Measurements from ENCODE around the gene PLA1A. TPM values are rescaled to one million over a fixed set of nuclear protein-coding genes. Genes with fewer than 3 reads are reported as not detected.

Gene PLA1A
- total RNA-seq, 1 donor from 2014 or later = 37.6 TPM

DNA sequence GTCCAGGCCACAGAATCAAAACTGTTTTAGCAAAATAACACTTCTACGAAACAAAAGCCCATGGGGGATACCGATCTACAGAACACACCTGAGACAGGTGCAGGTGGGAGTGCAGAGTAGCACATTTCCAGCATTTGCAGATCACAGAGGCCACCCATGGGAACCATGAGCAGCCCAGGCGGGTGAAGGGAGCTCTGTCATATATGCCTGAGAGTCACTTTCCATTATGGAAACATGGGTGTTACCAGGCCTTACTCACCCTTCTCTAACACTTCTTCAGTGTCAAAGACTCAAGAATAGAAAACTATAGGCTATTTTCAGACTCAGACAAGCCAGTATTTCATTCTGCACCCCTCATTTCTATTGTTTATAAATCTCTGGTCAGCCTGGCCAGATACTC is 3.5 kb downstream of the PLA1A start:
- TF ChIP-seq, protein P1, sequence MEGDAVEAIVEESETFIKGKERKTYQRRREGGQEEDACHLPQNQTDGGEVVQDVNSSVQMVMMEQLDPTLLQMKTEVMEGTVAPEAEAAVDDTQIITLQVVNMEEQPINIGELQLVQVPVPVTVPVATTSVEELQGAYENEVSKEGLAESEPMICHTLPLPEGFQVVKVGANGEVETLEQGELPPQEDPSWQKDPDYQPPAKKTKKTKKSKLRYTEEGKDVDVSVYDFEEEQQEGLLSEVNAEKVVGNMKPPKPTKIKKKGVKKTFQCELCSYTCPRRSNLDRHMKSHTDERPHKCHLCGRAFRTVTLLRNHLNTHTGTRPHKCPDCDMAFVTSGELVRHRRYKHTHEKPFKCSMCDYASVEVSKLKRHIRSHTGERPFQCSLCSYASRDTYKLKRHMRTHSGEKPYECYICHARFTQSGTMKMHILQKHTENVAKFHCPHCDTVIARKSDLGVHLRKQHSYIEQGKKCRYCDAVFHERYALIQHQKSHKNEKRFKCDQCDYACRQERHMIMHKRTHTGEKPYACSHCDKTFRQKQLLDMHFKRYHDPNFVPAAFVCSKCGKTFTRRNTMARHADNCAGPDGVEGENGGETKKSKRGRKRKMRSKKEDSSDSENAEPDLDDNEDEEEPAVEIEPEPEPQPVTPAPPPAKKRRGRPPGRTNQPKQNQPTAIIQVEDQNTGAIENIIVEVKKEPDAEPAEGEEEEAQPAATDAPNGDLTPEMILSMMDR (IDR thresholded peaks at IDR 0.05) = no peak
- Histone ChIP-seq H3K27me3 (no peaks in the 10 kb centered on the region), H3K36me3 (no peaks in the 10 kb centered on the region), H3K4me1 (peaks cover 17% of the 10 kb centered on the region), H3K27ac (peak overlapping the region; percentile 72), H3K4me3 (no peak overlapping the region), H3K9me3 (no peaks in the 10 kb centered on the region)
- DNase-seq (no peak), ATAC-seq (no peak)
- intact Hi-C loops (cut with DNase I) = no loop called here

DNA sequence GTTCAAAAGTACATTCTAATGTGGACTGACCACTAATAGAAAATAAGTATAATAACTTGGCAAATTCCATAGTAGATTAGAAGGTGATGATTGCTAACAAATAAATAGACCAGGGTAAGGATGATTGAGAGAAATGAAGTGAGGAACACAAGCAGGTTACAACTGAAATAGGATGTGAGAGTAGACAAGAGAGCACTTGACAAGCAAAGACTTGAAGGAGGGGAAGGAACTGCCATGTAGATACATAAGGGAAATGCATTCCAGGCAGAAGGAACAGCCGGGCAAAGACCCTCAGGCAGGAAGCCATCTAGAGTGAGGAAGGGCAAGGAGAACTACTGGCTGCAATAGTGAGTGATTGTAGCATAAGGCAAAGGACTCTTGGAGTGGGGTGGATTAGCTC is 5.0 kb downstream of the PLA1A start:
- Histone ChIP-seq H3K4me1 (peaks cover 2% of the 10 kb centered on the region), H3K9me3 (no peaks in the 10 kb centered on the region), H3K27me3 (no peaks in the 10 kb centered on the region), H3K27ac (peak overlapping the region; percentile 27), H3K4me3 (no peak overlapping the region), H3K36me3 (no peaks in the 10 kb centered on the region)
- DNase-seq = no peak
- no peak for ATAC-seq
- intact Hi-C loops (cut with DNase I) = no loop called here
- TF ChIP-seq, protein P1 (IDR thresholded peaks at IDR 0.05) = no peak

DNA sequence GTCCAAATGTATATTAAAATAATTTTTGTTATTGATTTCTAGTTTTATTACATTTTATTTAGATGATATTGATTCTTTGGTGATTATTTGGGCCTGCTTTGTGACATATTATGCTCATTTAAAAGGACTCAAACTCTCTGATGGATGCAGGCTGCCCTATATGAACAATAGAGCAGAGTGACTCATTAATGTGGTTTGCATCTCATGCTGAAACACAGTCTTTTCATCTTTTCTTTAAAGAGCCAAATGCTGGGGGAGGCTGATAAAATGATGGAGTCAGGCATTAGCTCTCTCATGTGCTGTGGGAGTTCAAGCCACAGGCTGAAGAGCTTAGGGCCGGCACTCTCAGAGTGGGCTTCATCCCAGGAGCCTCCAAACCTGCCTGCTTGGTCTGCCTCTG is 7.2 kb downstream of the PLA1A start:
- no peak overlapping the region for H3K27ac ChIP-seq
- no peak overlapping the region for H3K4me3 ChIP-seq
- H3K36me3 ChIP-seq = no peaks in the 10 kb centered on the region
- DNase-seq (no peak), ATAC-seq (no peak)
- H3K9me3 ChIP-seq = no peaks in the 10 kb centered on the region
- no peaks in the 10 kb centered on the region for H3K4me1 ChIP-seq
- intact Hi-C loops (cut with DNase I) = no loop called here
- no peaks in the 10 kb centered on the region for H3K27me3 ChIP-seq
- TF ChIP-seq, protein P1 (IDR thresholded peaks at IDR 0.05) = no peak

DNA sequence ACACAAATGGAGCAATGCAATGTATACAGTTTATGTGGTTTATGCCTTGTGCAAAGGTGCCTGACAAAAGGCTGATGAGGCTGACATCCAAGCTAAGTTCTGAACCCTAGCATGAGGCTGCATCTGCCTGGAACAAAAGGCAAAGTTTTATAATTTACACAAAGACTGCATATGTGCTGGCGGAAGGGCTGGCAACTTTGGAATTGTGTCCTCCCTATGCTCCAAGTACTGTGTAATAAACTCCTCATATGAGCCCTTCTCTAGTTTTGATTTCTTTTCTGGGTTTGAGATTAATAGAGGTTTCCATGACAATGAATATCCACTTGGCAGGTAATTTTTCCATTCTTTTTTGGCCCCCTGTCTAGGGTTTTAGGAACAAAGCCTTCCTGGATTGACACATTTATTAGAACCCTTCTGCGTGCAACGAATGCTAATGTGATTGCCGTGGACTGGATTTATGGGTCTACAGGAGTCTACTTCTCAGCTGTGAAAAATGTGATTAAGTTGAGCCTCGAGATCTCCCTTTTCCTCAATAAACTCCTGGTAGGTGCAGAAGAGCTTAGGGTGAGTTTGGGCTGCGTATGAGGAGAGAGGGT is 10.8 kb downstream of the PLA1A start:
- Histone ChIP-seq H3K4me1 (no peaks in the 10 kb centered on the region), H3K27me3 (no peaks in the 10 kb centered on the region), H3K9me3 (no peaks in the 10 kb centered on the region), H3K36me3 (no peaks in the 10 kb centered on the region), H3K27ac (no peak overlapping the region), H3K4me3 (no peak overlapping the region)
- intact Hi-C loops (cut with DNase I) = no loop called here
- TF ChIP-seq, protein P1 (IDR thresholded peaks at IDR 0.05) = no peak
- ATAC-seq (no peak), DNase-seq (no peak)

DNA sequence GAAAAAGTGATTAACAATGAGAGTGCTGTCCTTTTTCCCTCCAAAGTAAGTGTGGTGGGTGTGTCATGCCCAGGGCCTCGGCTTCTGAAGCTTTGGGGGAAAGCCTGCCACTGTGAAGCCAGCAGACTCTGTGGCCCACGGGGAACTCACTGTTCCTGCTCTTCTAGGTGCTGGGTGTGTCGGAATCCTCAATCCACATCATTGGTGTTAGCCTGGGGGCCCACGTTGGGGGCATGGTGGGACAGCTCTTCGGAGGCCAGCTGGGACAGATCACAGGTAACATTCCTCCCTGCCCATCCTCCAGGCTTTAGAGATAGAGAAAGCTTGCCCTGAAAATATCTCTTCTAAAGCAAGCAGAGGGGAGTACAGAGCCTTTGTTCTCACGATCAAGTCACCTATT is 11.6 kb downstream of the PLA1A start:
- no peaks in the 10 kb centered on the region for H3K4me1 ChIP-seq
- TF ChIP-seq, protein P1 (IDR thresholded peaks at IDR 0.05) = no peak
- no peak for ATAC-seq

DNA sequence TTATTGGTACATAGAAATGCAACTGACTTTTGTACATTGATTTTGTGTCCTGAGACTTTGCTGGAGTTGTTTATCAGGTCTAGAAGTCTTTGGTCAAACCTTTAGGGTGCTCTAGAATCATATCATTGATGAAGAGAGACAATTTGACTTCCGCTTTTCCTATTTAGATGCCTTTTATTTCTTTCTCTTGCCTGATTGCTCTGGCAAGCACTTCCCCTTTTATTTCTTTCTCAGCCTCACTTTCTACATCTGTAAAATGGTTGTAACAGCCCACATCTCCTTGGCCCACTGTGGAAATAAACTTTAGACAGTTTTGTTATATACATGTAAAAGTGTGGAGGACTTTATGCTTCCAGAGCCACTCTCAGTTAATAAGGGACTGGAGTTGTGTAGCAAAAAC is 14.0 kb downstream of the PLA1A start:
- TF ChIP-seq, protein P1 (IDR thresholded peaks at IDR 0.05) = no peak
- H3K27ac ChIP-seq = no peak overlapping the region
- H3K4me1 ChIP-seq = no peaks in the 10 kb centered on the region
- H3K4me3 ChIP-seq = no peak overlapping the region
- ATAC-seq (no peak), DNase-seq (no peak)
- intact Hi-C loops (cut with DNase I) = no loop called here
- H3K9me3 ChIP-seq = no peaks in the 10 kb centered on the region
- H3K27me3 ChIP-seq = no peaks in the 10 kb centered on the region
- no peaks in the 10 kb centered on the region for H3K36me3 ChIP-seq

More for the DNA sequence above, 11.6 kb downstream of the PLA1A start:
- H3K27ac ChIP-seq = no peak overlapping the region
- H3K27me3 ChIP-seq = no peaks in the 10 kb centered on the region
- DNase-seq = no peak
- intact Hi-C loops (cut with DNase I) = no loop called here
- H3K4me3 ChIP-seq = no peak overlapping the region
- H3K9me3 ChIP-seq = no peaks in the 10 kb centered on the region
- no peaks in the 10 kb centered on the region for H3K36me3 ChIP-seq

Measured in upper lobe of right lung (tissue), 1 donor.